ENCODE measurements around the gene NISCH.

- TF ChIP-seq CTCF (IDR thresholded peaks at IDR 0.05; ENCODE audit: low read length) = no peak
- no peak for TF ChIP-seq EZH2 (optimal IDR thresholded peaks at IDR 0.05; ENCODE audit: low read depth, low read length)
Measured at GRCh38 chr3:52468336-52468735, 12.9 kb downstream of the NISCH start.

Data from MM.1S (cell line).